Testis (tissue), 5 donors: ENCODE measurements around the gene ICAM5. TPM values are rescaled to one million over a fixed set of nuclear protein-coding genes. Genes with fewer than 3 reads are reported as not detected.
"Not testable (repeated sequence)": the region's sequence is repeated elsewhere in the genome, so short reads cannot be mapped to it uniquely, and the experiment has no call there.

ENCODE experiments used
- DNase-seq: peaks from one replicate; pipeline ENCODE4 v3.0.0-alpha.2; 2019
- H3K27ac ChIP-seq, 2 donors: fragments of 200-600 bp; sonication (generic); one replicate each; pipeline ENCODE4 v1.5.1; 2019
- H3K27me3 ChIP-seq: fragments of 200-600 bp; sonication (generic); one replicate; pipeline ENCODE4 v1.5.1; 2019
- H3K36me3 ChIP-seq: fragments of 200-600 bp; sonication (generic); one replicate; pipeline ENCODE4 v1.5.1; 2017; ENCODE audit warnings: low read depth; ENCODE audit errors: missing control alignments
- H3K4me1 ChIP-seq: fragments of 200-600 bp; sonication (generic); one replicate; pipeline ENCODE4 v1.5.1; 2019
- H3K4me3 ChIP-seq, 2 donors: fragments of 200-600 bp; sonication (generic); one replicate each; pipeline ENCODE4 v1.5.1; 2017 to 2019
- H3K9me3 ChIP-seq: fragments of 200-600 bp; sonication (generic); one replicate; pipeline ENCODE4 v1.5.1; 2017
- CTCF ChIP-seq, 3 experiments: fragments of 450-650 bp in 2 of 3; fragments of 200-600 bp in 1 of 3; sonication (generic) in 1 of 3; IDR thresholded peaks; one replicate each; pipeline ENCODE4 v1.5.1; 2016 to 2019; ENCODE audit warnings: antibody characterized with exemption in 3 of 3, mild to moderate bottlenecking in 2 of 3, moderate library complexity in 1 of 3
- POLR2A ChIP-seq: fragments of 450-650 bp; IDR thresholded peaks from one replicate; pipeline ENCODE4 v1.6.1; 2017; ENCODE audit warnings: antibody characterized with exemption, mild to moderate bottlenecking, moderate library complexity
- WGBS, 2 donors: methylation state at CpG; one replicate each; pipeline ENCODE4 v1.1.5; 2018; 5-methylcytosine and 5-hydroxymethylcytosine counted together
- intact Hi-C: fragments of 100-400 bp; cut with DNase I; formaldehyde crosslinking; loops from one replicate; pipeline ENCODE4 v1.15.1; 2023; ENCODE audit warnings: low total_unique reads
- long read RNA-seq, 2 donors: transcript quantifications; one replicate each; lab custom pipeline, GENCODE V29; 2026
- polyA plus RNA-seq: library from polyadenylated mRNA; stranded (reverse); fragments of 350-450 nt; fragmentation: Illumina TruSeq; extraction: RNeasy Lipid Tissue Mini Kit (QIAGEN cat#74804); gene quantifications from one replicate; pipeline ENCODE4 v1.2.3, GENCODE V29; 2014; ENCODE audit warnings: low read depth, low replicate concordance; ENCODE audit not compliant: insufficient read depth
- total RNA-seq, 2 donors: library from RNA; depleted of rRNA; stranded (reverse); fragments of >200 nt; gene quantifications; one replicate each; pipeline ENCODE4 v1.2.3, GENCODE V29; 2016

The ICAM5 gene
- total RNA-seq (1 to 10 TPM; 4.3 to 7.6 TPM), polyA plus RNA-seq (5.4 TPM)
- long read RNA-seq, donor 1: 0 reads
- long read RNA-seq, donor 2: 0 reads

GRCh38 chr19:10289836-10290356 is at the start of gene ICAM5:
ICAM5 (plus strand) TSS chr19:10289952; CDS start chr19:10290044, 92 bp downstream.
- Histone ChIP-seq H3K9me3 (no peaks in the 10 kb centered on the region), H3K4me3 (peak within 1 kb of the TSS; percentile 4 to 40), H3K4me1 (peaks cover 40% of the 10 kb centered on the region), H3K27ac (no peak within 1 kb of the TSS), H3K27me3 (peaks cover 5% of the 10 kb centered on the region), H3K36me3 (no peaks in the 10 kb centered on the region)
- TF ChIP-seq CTCF (IDR thresholded peaks at IDR 0.05) (no peak), POLR2A (no peak)
- intact Hi-C loops: no loop called here
- WGBS, 2 donors: 0 to 1% methylated on average over 35 to 45 of the region's 45 CpGs
- DNase-seq: no peak

DNA sequence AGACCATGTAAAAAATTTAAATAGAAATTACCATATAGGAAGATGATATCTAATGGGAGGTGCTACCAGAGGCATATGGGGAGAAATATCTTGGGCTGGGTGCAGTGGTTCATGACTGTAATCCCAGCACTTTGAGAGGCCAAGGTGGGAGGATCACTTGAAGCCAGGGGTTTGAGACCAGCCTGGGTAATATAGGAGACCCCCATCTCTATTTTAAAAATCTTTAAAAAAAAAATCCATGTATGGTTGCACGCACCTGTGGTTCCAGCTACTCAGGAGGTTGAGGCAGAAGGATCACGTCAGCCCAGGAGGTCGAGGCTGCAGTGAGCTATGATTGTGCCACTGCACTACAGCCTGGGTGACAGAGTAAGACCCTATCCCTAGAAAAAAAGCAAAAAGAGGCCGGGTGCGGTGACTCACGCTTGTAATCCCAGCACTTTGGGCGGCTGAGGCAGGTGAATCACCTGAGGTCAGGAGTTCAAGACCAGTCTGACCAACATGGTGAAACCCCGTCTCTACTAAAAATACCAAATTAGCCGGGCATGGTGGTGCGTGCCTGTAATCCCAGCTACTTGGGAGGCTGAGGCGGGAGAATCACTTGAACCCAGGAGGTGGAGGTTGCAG is 47.8 kb upstream of the ICAM5 start:
- not testable (repeated sequence) for H3K27me3 ChIP-seq, H3K4me1 ChIP-seq, H3K4me3 ChIP-seq, H3K9me3 ChIP-seq, H3K27ac ChIP-seq, H3K36me3 ChIP-seq, DNase-seq
- intact Hi-C loops: loop anchor here (10.0 kb wide), 1 partner anchor 127 kb away; the partner anchor contains the start of genes EIF3G and P2RY11
- WGBS, 2 donors: 94 to 97% methylated on average over 11 of the region's 11 CpGs

DNA sequence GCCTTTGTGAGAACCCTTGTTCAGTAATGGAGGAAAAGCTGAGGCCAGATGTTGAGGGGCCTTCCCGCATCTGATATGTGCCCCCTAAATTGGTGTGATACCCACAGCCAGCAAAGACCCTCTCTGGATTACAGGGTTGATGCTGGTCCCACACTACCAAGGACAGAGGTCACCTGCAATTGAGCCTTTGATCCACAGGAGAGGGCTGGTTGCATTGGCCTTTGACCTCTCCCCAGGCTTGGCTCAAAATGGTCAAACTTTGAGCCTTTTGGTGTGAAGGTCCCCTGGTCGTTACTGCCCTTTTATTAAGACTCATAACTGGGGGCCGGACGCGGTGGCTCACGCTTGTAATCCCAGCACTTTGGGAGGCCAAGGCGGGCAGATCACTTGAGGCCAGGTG is 46.1 kb upstream of the ICAM5 start:
- TF ChIP-seq CTCF (IDR thresholded peaks at IDR 0.05) (no peak), POLR2A (no peak)
- Histone ChIP-seq H3K27ac (no peak overlapping the region), H3K27me3 (no peaks in the 10 kb centered on the region), H3K4me3 (no peak overlapping the region), H3K36me3 (no peaks in the 10 kb centered on the region), H3K9me3 (no peaks in the 10 kb centered on the region), H3K4me1 (no peaks in the 10 kb centered on the region)
- 84 to 97% methylated on average over 6 to 7 of the region's 7 CpGs for WGBS, 2 donors
- intact Hi-C loops: loop anchor here (10.0 kb wide), 1 partner anchor 129 kb away; the partner anchor contains the start of genes EIF3G and P2RY11
- DNase-seq: no peak

- Histone ChIP-seq H3K27ac (no peak overlapping the region), H3K36me3 (no peaks in the 10 kb centered on the region), H3K4me3 (no peak overlapping the region), H3K9me3 (no peaks in the 10 kb centered on the region), H3K4me1 (no peaks in the 10 kb centered on the region), H3K27me3 (no peaks in the 10 kb centered on the region)
- WGBS, 2 donors: 72 to 76% methylated on average over 9 of the region's 9 CpGs
- DNase-seq: no peak
- no peak for TF ChIP-seq POLR2A
- TF ChIP-seq CTCF (IDR thresholded peaks at IDR 0.05): no peak
- intact Hi-C loops: loop anchor here (10.0 kb wide), 1 partner anchor 131 kb away; the partner anchor contains the start of genes EIF3G and P2RY11
These were observed 44.4 kb upstream of the ICAM5 start for GRCh38 chr19:10245189-10245939.

GRCh38 chr19:10246511-10246910 is 43.2 kb upstream of the ICAM5 start:
- intact Hi-C loops: loop anchor here (10.0 kb wide), 1 partner anchor 132 kb away; the partner anchor contains the start of genes EIF3G and P2RY11
- TF ChIP-seq POLR2A: no peak
- no peak for TF ChIP-seq CTCF (IDR thresholded peaks at IDR 0.05)
- H3K4me3 ChIP-seq: no peak overlapping the region
- no peaks in the 10 kb centered on the region for H3K9me3 ChIP-seq
- DNase-seq: no peak
- H3K4me1 ChIP-seq: peaks cover 4% of the 10 kb centered on the region
- H3K27ac ChIP-seq: no peak overlapping the region
- H3K27me3 ChIP-seq: no peaks in the 10 kb centered on the region
- H3K36me3 ChIP-seq: no peaks in the 10 kb centered on the region
- 79 to 85% methylated on average over 6 of the region's 6 CpGs for WGBS, 2 donors
